IPS-NIHi11 (cell line): Measurements from ENCODE around the gene CELF4.

Experiments used
- DNase-seq: peaks from one replicate; pipeline ENCODE4 v3.0.0; 2012; ENCODE audit warnings: mixed read lengths, low spot score

Gene CELF4

GRCh38 chr18:37346048-37346447, 219.6 kb downstream of the CELF4 start:
- no peak for DNase-seq

GRCh38 chr18:37343542-37343851, 222.1 kb downstream of the CELF4 start:
- no peak for DNase-seq

- DNase-seq, result no peak
Measured at GRCh38 chr18:37341473-37342086, 224.0 kb downstream of the CELF4 start.

- DNase-seq, result no peak
Measured at GRCh38 chr18:37341016-37341415, 224.6 kb downstream of the CELF4 start.

GRCh38 chr18:37339701-37340215, 225.8 kb downstream of the CELF4 start:
- DNase-seq, result no peak

GRCh38 chr18:37336568-37337285, 228.9 kb downstream of the CELF4 start:
- DNase-seq, result no peak

- peak; percentile 65 for DNase-seq
Measured at GRCh38 chr18:37335409-37335736, 230.2 kb downstream of the CELF4 start.

- no peak for DNase-seq
Measured at GRCh38 chr18:37334631-37335408, 230.8 kb downstream of the CELF4 start.

- no peak for DNase-seq
Measured at GRCh38 chr18:37332628-37333420, 232.8 kb downstream of the CELF4 start.

- DNase-seq, result no peak
Measured at GRCh38 chr18:37332219-37332618, 233.4 kb downstream of the CELF4 start.

GRCh38 chr18:37330173-37330572, 235.4 kb downstream of the CELF4 start:
- DNase-seq, result no peak

GRCh38 chr18:37328946-37329719, 236.5 kb downstream of the CELF4 start:
- no peak for DNase-seq

GRCh38 chr18:37327063-37327577, 238.5 kb downstream of the CELF4 start:
- no peak for DNase-seq

- peak; percentile 77 for DNase-seq
Measured at GRCh38 chr18:37322492-37323035, 243.0 kb downstream of the CELF4 start.

- DNase-seq, result no peak
Measured at GRCh38 chr18:37321582-37322491, 243.8 kb downstream of the CELF4 start.

GRCh38 chr18:37320317-37320716, 245.3 kb downstream of the CELF4 start:
- no peak for DNase-seq

- no peak for DNase-seq
Measured at GRCh38 chr18:37318360-37319355, 246.9 kb downstream of the CELF4 start.

GRCh38 chr18:37317486-37317885, 248.1 kb downstream of the CELF4 start:
- no peak for DNase-seq

GRCh38 chr18:37316468-37316867, 249.1 kb downstream of the CELF4 start:
- no peak for DNase-seq
